Neuronal stem cell (in vitro differentiated cells): ENCODE results near the gene ZNF8.
A peak's percentile ranks its signal among the peaks of the same experiment; 100 is the strongest.

Source experiments
- DNase-seq: peaks from one replicate; pipeline ENCODE4 v3.0.0-alpha.2; 2013; ENCODE audit warnings: low spot score
- H2AFZ ChIP-seq: one replicate; pipeline ENCODE4 v1.6.1; 2013; ENCODE audit warnings: mild to moderate bottlenecking, low read length, inconsistent platforms
- H2AK5ac ChIP-seq: 2 replicates; pipeline ENCODE4 v1.6.1; 2013; ENCODE audit warnings: low read depth, mild to moderate bottlenecking, inconsistent platforms, low read length, moderate library complexity, mixed read lengths
- H2BK120ac ChIP-seq: 2 replicates; pipeline ENCODE4 v1.6.1; 2013; ENCODE audit warnings: low read depth, mild to moderate bottlenecking, inconsistent platforms, low read length, moderate library complexity, mixed read lengths
- H2BK12ac ChIP-seq: one replicate; pipeline ENCODE4 v1.6.1; 2013; ENCODE audit warnings: low read length, inconsistent platforms
- H2BK15ac ChIP-seq: 2 replicates; pipeline ENCODE4 v1.6.1; 2013; ENCODE audit warnings: mild to moderate bottlenecking, low read length, inconsistent platforms, mixed read lengths
- H2BK5ac ChIP-seq: one replicate; pipeline ENCODE4 v1.6.1; 2013; ENCODE audit warnings: inconsistent platforms, mild to moderate bottlenecking, low read length, moderate library complexity
- H3K14ac ChIP-seq: one replicate; pipeline ENCODE4 v1.6.1; 2013; ENCODE audit warnings: low read length, inconsistent platforms
- H3K18ac ChIP-seq: 2 replicates; pipeline ENCODE4 v1.6.1; 2013; ENCODE audit warnings: low read length, inconsistent platforms
- H3K23ac ChIP-seq: 2 replicates; pipeline ENCODE4 v1.6.1; 2013; ENCODE audit warnings: low read depth, mild to moderate bottlenecking, mixed read lengths, low read length, inconsistent platforms; ENCODE audit not compliant: poor library complexity
- H3K27ac ChIP-seq: replicated peaks from 3 replicates; pipeline ENCODE4 v1.5.1; 2013; ENCODE audit warnings: low read length, inconsistent platforms
- H3K27me3 ChIP-seq, 3 experiments: 2 replicates each; pipeline ENCODE4 v1.6.1; 2013; ENCODE audit warnings: low read length in 3 of 3, mild to moderate bottlenecking in 2 of 3, inconsistent platforms in 1 of 3, low read depth in 1 of 3, mixed read lengths in 1 of 3, moderate library complexity in 1 of 3; ENCODE audit not compliant: control insufficient read depth in 3 of 3, insufficient read depth in 3 of 3
- H3K36me3 ChIP-seq, 2 donors: replicated peaks in 1 of 2; 2 replicates each; pipeline ENCODE4 v1.6.1; 2013; ENCODE audit warnings: low read length in 2 of 2; ENCODE audit not compliant: control insufficient read depth in 2 of 2, insufficient read depth in 2 of 2
- H3K4ac ChIP-seq: 2 replicates; pipeline ENCODE4 v1.6.1; 2013; ENCODE audit warnings: inconsistent platforms, mild to moderate bottlenecking, low read length, moderate library complexity
- H3K4me1 ChIP-seq, 2 donors: 1 replicate in 1 of 2; 2 replicates in 1 of 2; pipeline ENCODE4 v1.6.1; 2013; ENCODE audit warnings: low read length in 2 of 2, low read depth in 1 of 2; ENCODE audit not compliant: control insufficient read depth in 2 of 2, insufficient read depth in 1 of 2
- H3K4me2 ChIP-seq: one replicate; pipeline ENCODE4 v1.6.1; 2013; ENCODE audit warnings: mild to moderate bottlenecking, low read length, inconsistent platforms; ENCODE audit not compliant: insufficient read depth, poor library complexity, severe bottlenecking
- H3K4me3 ChIP-seq, 2 donors: 2 replicates each; pipeline ENCODE4 v1.5.1; 2013; ENCODE audit warnings: low read length in 2 of 2, mild to moderate bottlenecking in 2 of 2, inconsistent platforms in 1 of 2, moderate library complexity in 1 of 2
- H3K79me1 ChIP-seq: one replicate; pipeline ENCODE4 v1.6.1; 2013; ENCODE audit warnings: low read depth, mild to moderate bottlenecking, inconsistent platforms, low read length, moderate library complexity
- H3K9ac ChIP-seq: one replicate; pipeline ENCODE4 v1.6.1; 2013; ENCODE audit warnings: mild to moderate bottlenecking, low read depth, low read length, inconsistent platforms; ENCODE audit not compliant: poor library complexity
- H3K9me3 ChIP-seq, 2 donors: replicated peaks in 1 of 2; 2 replicates each; pipeline versions ENCODE3 to v1.6.1; 2013; ENCODE audit warnings: low read length in 2 of 2, mild to moderate bottlenecking in 2 of 2, inconsistent platforms in 1 of 2, low read depth in 1 of 2, mixed read lengths in 1 of 2, moderate library complexity in 1 of 2; ENCODE audit not compliant: control insufficient read depth in 2 of 2, insufficient read depth in 1 of 2
- H4K8ac ChIP-seq: one replicate; pipeline ENCODE4 v1.6.1; 2013; ENCODE audit warnings: low read depth, mild to moderate bottlenecking, inconsistent platforms, low read length, moderate library complexity
- H4K91ac ChIP-seq: one replicate; pipeline ENCODE4 v1.6.1; 2013; ENCODE audit warnings: low read length, low read depth, mild to moderate bottlenecking, inconsistent platforms; ENCODE audit not compliant: poor library complexity
- WGBS, 2 donors: extraction: QIAGEN DNeasy Blood & Tissue Kit; methylation state at CpG; one replicate each; pipeline ENCODE4 v1.1.7; 2013; ENCODE audit warnings: missing lambda C conversion rate in 2 of 2, mixed read lengths in 1 of 2; ENCODE audit not compliant: insufficient read length in 2 of 2, insufficient replicate concordance in 1 of 2; ENCODE audit errors: extremely low coverage in 2 of 2; 5-methylcytosine and 5-hydroxymethylcytosine counted together

Gene ZNF8

GRCh38 chr19:58279042-58279924 is 528 bp downstream of the ZNF8 start:
- Histone ChIP-seq H4K91ac (no peak overlapping the region), H3K79me1 (peaks cover 10% of the 10 kb centered on the region), H3K23ac (peak overlapping the region; percentile 97), H3K9me3 (peaks cover 2 to 78% of the 10 kb centered on the region in 2 donors), H2AK5ac (peak overlapping the region; percentile 92), H3K4me3 (peak overlapping the region; percentile 79 to 89), H3K18ac (peak overlapping the region; percentile 100), H3K4ac (no peak overlapping the region), H3K27ac (peak overlapping the region; percentile 92), H2BK15ac (peak overlapping the region; percentile 70), H3K4me1 (peaks cover 2 to 8% of the 10 kb centered on the region in 2 donors), H2BK5ac (peak overlapping the region; percentile 93), H3K14ac (peak overlapping the region; percentile 64), H2AFZ (peak overlapping the region; percentile 93), H2BK120ac (peak overlapping the region; percentile 10), H3K9ac (peak overlapping the region; percentile 95), H3K27me3 (no peaks in the 10 kb centered on the region), H3K4me2 (peak overlapping the region; percentile 74), H4K8ac (no peak overlapping the region), H3K36me3 (peaks cover 6 to 73% of the 10 kb centered on the region in 2 donors), H2BK12ac (no peak overlapping the region)
- no CpG with 5 or more reads among the region's 60 CpGs for WGBS, 2 donors
- no peak for DNase-seq

GRCh38 chr19:58279925-58280316 is 1.2 kb downstream of the ZNF8 start:
- Histone ChIP-seq H3K27ac (no peak overlapping the region), H2BK12ac (no peak overlapping the region), H2BK120ac (no peak overlapping the region), H3K4ac (no peak overlapping the region), H3K4me3 (peak overlapping the region; percentile 7 to 79), H4K8ac (no peak overlapping the region), H3K14ac (no peak overlapping the region), H3K36me3 (peaks cover 6 to 73% of the 10 kb centered on the region in 2 donors), H3K23ac (no peak overlapping the region), H2AFZ (no peak overlapping the region), H2AK5ac (no peak overlapping the region), H2BK5ac (no peak overlapping the region), H3K9me3 (peaks cover 2 to 78% of the 10 kb centered on the region in 2 donors), H3K9ac (no peak overlapping the region), H4K91ac (no peak overlapping the region), H2BK15ac (no peak overlapping the region), H3K18ac (no peak overlapping the region), H3K79me1 (peaks cover 10% of the 10 kb centered on the region), H3K4me2 (peak overlapping the region; percentile 74), H3K4me1 (peaks cover 2 to 8% of the 10 kb centered on the region in 2 donors), H3K27me3 (no peaks in the 10 kb centered on the region)
- DNase-seq: no peak
- WGBS, 2 donors: no CpG with 5 or more reads among the region's 4 CpGs

- Histone ChIP-seq H2BK120ac (no peak overlapping the region), H3K36me3 (peaks cover 30 to 95% of the 10 kb centered on the region in 2 donors), H3K9ac (no peak overlapping the region), H2BK15ac (no peak overlapping the region), H2AK5ac (no peak overlapping the region), H4K8ac (no peak overlapping the region), H3K27ac (no peak overlapping the region), H3K4me1 (peaks cover 0 to 8% of the 10 kb centered on the region in 2 donors), H2BK12ac (no peak overlapping the region), H2AFZ (no peak overlapping the region), H4K91ac (no peak overlapping the region), H3K27me3 (no peaks in the 10 kb centered on the region), H3K4me2 (no peak overlapping the region), H3K4ac (no peak overlapping the region), H3K23ac (no peak overlapping the region), H3K14ac (no peak overlapping the region), H3K18ac (no peak overlapping the region), H3K79me1 (peaks cover 18% of the 10 kb centered on the region), H3K9me3 (peaks cover 4 to 90% of the 10 kb centered on the region in 2 donors), H2BK5ac (no peak overlapping the region), H3K4me3 (no peak overlapping the region)
- WGBS, 2 donors: no CpG with 5 or more reads among the region's 7 CpGs
- DNase-seq: no peak
Measured at GRCh38 chr19:58284199-58284598, 5.4 kb downstream of the ZNF8 start.

GRCh38 chr19:58291943-58292342 is 13.2 kb downstream of the ZNF8 start:
- DNase-seq: no peak
- WGBS, 2 donors: no CpG with 5 or more reads among the region's 7 CpGs
- H3K4me1 ChIP-seq: no peaks in the 10 kb centered on the region
- H3K79me1 ChIP-seq: peaks cover 12% of the 10 kb centered on the region
- no peak overlapping the region for H4K8ac ChIP-seq
- H3K9ac ChIP-seq: no peak overlapping the region
- H3K27ac ChIP-seq: no peak overlapping the region
- H4K91ac ChIP-seq: no peak overlapping the region
- H2AFZ ChIP-seq: no peak overlapping the region
- peaks cover 26 to 94% of the 10 kb centered on the region in 2 donors for H3K9me3 ChIP-seq
- no peak overlapping the region for H2BK15ac ChIP-seq
- peak overlapping the region in 1 of 2 donors; percentile 31 for H3K4me3 ChIP-seq
- no peak overlapping the region for H2BK120ac ChIP-seq
- no peaks in the 10 kb centered on the region for H3K27me3 ChIP-seq
- H3K4ac ChIP-seq: no peak overlapping the region
- H2BK5ac ChIP-seq: no peak overlapping the region
- no peak overlapping the region for H3K18ac ChIP-seq
- peaks cover 71 to 98% of the 10 kb centered on the region in 2 donors for H3K36me3 ChIP-seq
- H2BK12ac ChIP-seq: no peak overlapping the region
- H3K23ac ChIP-seq: peak overlapping the region; percentile 16
- H3K4me2 ChIP-seq: no peak overlapping the region
- no peak overlapping the region for H2AK5ac ChIP-seq
- H3K14ac ChIP-seq: no peak overlapping the region
